ENCODE data around the gene SMIM28.
"Not testable (repeated sequence)": the region's sequence is repeated elsewhere in the genome, so short reads cannot be mapped to it uniquely, and the experiment has no call there.

The SMIM28 gene

DNA sequence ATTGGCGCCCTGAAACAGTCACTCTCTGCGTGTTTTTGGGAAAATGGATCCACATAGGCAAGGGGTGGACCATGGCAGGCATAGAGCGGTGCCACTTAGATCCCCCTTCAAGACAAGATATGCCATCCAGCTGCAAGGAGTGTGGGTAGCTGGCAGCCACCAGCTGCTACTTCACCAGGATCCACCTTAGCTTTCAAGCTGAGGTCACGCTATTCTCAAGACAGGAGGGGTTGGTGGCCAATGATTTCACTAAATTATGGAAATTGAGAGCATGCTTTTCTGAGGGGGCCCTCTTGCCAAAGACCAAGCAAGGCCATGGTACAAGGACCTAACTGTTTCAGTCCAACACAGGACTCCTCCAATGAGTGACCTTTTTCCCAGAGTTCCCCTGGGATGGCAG lies 42.7 kb downstream of the SMIM28 start:
- no peak overlapping the region for H3K4me3 ChIP-seq (replicated peaks; ENCODE audit: low read depth, low read length)
- TF ChIP-seq, protein P1, sequence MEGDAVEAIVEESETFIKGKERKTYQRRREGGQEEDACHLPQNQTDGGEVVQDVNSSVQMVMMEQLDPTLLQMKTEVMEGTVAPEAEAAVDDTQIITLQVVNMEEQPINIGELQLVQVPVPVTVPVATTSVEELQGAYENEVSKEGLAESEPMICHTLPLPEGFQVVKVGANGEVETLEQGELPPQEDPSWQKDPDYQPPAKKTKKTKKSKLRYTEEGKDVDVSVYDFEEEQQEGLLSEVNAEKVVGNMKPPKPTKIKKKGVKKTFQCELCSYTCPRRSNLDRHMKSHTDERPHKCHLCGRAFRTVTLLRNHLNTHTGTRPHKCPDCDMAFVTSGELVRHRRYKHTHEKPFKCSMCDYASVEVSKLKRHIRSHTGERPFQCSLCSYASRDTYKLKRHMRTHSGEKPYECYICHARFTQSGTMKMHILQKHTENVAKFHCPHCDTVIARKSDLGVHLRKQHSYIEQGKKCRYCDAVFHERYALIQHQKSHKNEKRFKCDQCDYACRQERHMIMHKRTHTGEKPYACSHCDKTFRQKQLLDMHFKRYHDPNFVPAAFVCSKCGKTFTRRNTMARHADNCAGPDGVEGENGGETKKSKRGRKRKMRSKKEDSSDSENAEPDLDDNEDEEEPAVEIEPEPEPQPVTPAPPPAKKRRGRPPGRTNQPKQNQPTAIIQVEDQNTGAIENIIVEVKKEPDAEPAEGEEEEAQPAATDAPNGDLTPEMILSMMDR (IDR thresholded peaks at IDR 0.05; ENCODE audit: low read length, missing control alignments), result no peak
- no peak for DNase-seq (ENCODE audit: low read depth)

DNA sequence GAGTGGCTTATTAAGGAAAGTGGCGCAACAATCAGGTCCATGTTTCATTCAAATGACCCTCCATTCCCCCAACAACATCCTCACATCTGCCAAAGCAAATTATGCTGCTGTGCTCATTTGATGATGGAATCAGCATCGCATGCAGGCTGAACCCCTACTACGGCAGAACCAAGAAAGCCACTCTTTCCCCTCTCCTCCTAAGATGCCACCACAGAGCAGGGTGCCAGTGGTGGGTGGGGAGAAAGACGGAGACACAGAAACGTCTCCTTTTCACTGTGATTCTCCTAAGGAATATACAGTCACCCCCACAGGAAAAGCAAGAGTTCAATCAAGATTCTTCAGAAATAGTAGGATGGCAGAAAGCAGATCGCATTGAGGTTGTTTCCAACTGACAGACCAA lies 43.4 kb downstream of the SMIM28 start:
- TF ChIP-seq, protein P1 (IDR thresholded peaks at IDR 0.05; ENCODE audit: low read length, missing control alignments), result no peak
- H3K4me3 ChIP-seq (replicated peaks; ENCODE audit: low read depth, low read length), result no peak overlapping the region
- no peak for DNase-seq (ENCODE audit: low read depth)

DNA sequence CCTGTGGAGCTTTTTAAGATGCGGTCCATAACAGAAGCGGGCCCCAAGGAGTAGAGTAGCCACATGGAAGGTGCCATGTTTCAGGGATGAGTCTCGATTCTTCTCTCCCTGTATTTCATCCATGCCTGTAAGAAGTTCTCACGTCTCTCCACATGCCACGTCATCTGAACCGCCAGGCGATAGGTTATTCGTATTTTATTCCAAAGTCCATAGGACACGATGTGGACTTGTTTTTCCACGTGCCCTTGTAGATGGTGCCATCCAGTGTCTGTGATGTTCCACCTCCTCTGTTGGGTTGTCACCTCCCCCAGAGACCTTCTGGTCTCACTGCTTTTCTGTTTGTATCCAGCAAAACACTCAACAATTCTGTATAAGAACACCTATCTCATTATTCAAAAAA lies 43.9 kb downstream of the SMIM28 start:
- no peak overlapping the region for H3K4me3 ChIP-seq (replicated peaks; ENCODE audit: low read depth, low read length)
- no peak for DNase-seq (ENCODE audit: low read depth)
- TF ChIP-seq, protein P1 (IDR thresholded peaks at IDR 0.05; ENCODE audit: low read length, missing control alignments), result no peak

DNA sequence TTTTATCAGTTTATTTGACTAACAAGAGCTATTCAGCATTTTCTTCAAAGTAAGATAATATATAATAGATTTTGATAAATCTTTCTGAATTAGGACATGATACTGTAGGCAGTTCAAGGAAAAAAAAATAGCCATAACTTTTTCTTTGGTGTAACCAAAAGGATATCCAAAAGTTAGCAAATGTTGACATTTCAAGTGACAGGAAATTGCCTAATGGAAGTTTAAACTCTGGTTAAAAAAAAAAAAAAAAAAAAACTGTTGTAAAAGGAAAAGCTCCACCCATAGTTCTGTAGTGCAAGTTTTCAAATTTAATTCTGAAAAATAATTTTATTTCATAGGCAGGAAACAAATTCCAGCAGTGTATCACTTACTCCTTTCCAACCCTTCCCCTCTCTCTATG lies 45.2 kb downstream of the SMIM28 start:
- DNase-seq (ENCODE audit: low read depth), result peak; percentile 37
- TF ChIP-seq, protein P1 (IDR thresholded peaks at IDR 0.05; ENCODE audit: low read length, missing control alignments), result no peak

DNA sequence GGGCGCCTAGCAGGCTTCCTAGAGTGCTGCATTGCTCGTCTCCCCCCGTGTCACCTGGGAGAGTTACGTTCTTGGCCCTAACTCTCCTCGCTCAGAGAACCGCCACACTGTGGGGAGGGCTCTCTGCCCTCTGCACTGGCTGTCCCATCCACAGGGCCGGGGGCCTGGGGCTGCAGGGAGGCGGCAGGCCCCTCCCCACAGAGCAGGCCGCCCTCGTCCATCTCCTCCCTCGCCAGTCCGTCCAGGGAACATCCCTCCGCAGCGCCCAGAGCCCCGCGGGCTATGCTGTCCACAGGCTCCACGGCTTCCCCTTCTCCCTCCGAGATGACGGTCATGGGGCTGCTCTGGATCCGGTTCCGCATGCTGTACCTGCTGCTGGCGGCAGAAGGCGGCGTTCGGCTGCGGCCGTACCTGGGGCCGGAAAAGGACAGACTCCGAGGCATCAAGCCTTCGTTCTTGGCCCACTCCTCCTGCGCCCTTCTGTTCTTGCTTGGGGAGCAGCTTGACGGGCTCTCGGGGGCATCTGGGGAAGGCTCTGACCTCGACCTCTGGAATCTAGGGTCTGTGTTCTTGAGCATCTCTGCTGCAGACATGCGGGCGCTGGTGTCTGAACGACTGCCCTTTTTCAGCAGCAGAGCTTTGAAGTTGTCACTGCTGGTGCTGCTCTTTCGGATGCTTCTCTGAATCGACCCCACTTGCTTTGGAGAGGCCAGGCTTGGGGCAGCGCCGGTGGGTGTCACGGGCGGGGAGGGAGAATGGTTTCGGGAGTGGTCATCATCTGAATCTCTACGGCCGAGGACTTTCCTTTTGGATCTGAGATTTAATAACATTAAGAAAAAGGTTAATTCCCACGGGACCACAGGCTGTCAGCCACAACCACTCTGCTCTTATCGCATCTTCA lies 46.5 kb downstream of the SMIM28 start:
- no peak for DNase-seq (ENCODE audit: low read depth)
- TF ChIP-seq, protein P1 (IDR thresholded peaks at IDR 0.05; ENCODE audit: low read length, missing control alignments), result no peak
- no peak overlapping the region for H3K4me3 ChIP-seq (replicated peaks; ENCODE audit: low read depth, low read length)

More for the DNA sequence above, 45.2 kb downstream of the SMIM28 start:
- no peak overlapping the region for H3K4me3 ChIP-seq (replicated peaks; ENCODE audit: low read depth, low read length)

DNA sequence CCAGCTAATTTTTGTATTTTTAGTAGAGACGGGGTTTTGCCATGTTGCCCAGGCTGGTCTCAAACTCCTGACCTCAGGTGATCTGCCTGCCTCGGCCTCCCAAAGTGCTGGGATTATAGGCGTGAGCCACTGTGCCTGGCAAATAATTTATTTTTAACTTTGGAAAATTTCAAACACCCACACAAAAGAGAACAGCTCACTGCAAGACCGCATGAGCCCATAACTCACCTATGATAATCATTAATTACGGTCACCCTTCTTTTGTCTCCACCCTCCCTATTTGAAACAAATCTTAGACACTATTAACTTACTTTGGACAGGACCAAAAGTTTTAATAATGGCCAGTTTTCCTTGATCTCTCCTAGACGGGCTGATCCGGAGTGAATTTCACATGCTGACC lies 47.6 kb downstream of the SMIM28 start:
- not testable (repeated sequence) for DNase-seq (ENCODE audit: low read depth); H3K4me3 ChIP-seq (replicated peaks; ENCODE audit: low read depth, low read length)

DNA sequence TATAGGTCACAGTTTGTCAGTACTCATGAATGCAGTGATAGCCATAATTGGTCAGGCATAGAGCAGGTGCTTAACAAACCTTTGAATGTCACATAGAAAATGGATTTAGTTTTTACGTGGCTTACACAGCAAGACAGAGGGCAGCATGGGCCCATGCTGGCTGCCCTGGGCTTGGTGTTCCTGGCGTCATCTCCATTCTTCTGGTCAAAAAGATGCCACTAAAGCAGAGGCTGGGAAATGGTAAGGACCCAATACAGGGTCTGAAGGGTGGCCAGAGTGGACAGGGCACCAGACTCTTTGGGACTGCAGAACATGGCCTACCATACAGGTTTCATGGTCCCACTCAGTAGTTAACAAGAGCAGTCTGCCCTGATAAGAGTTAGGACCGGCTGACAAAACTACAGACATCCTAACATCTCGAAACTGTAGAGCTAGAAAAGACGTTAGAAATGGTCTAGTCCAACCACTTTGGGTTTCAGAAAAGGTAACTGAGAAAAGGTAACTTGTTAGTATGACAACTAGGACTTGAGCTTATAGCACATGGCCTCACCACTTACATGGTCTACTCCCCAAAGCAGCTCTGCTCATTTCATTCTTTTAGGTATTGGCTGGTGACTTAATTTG lies 48.9 kb downstream of the SMIM28 start:
- no peak overlapping the region for H3K4me3 ChIP-seq (replicated peaks; ENCODE audit: low read depth, low read length)
- no peak for DNase-seq (ENCODE audit: low read depth)
- TF ChIP-seq, protein P1 (IDR thresholded peaks at IDR 0.05; ENCODE audit: low read length, missing control alignments), result no peak

All from fibroblast of pulmonary artery (primary cell).